H9 (cell line): ENCODE data around the gene ECE1. TPM values are rescaled to one million over a fixed set of nuclear protein-coding genes. Genes with fewer than 3 reads are reported as not detected.

Experiments used
- DNase-seq: peaks from one replicate; pipeline ENCODE4 v3.0.0-alpha.2; 2017
- H2AFZ ChIP-seq: one replicate; pipeline ENCODE4 v1.6.1; 2013; ENCODE audit warnings: mild to moderate bottlenecking, low read length, control low read depth, moderate library complexity
- H2AK5ac ChIP-seq: 2 replicates; pipeline ENCODE4 v1.6.1; 2013; ENCODE audit warnings: low read length, control low read depth, mixed read lengths; ENCODE audit not compliant: insufficient read length
- H2BK120ac ChIP-seq: one replicate; pipeline ENCODE4 v1.6.1; 2013; ENCODE audit warnings: low read depth, mild to moderate bottlenecking, low read length, control low read depth, inconsistent platforms; ENCODE audit not compliant: poor library complexity, severe bottlenecking
- H2BK12ac ChIP-seq: 2 replicates; pipeline ENCODE4 v1.6.1; 2013; ENCODE audit warnings: low read length, control low read depth, mixed read lengths, low read depth; ENCODE audit not compliant: insufficient read length
- H2BK15ac ChIP-seq: 2 replicates; pipeline ENCODE4 v1.6.1; 2013; ENCODE audit warnings: low read depth, low read length, control low read depth
- H2BK20ac ChIP-seq: one replicate; pipeline ENCODE4 v1.6.1; 2013; ENCODE audit warnings: low read depth, mild to moderate bottlenecking, low read length, control low read depth, inconsistent platforms; ENCODE audit not compliant: poor library complexity, severe bottlenecking
- H2BK5ac ChIP-seq: 2 replicates; pipeline ENCODE4 v1.6.1; 2013; ENCODE audit warnings: low read length, control low read depth, mixed read lengths; ENCODE audit not compliant: insufficient read length
- H3K14ac ChIP-seq: 2 replicates; pipeline ENCODE4 v1.6.1; 2013; ENCODE audit warnings: low read length, control low read depth; ENCODE audit not compliant: insufficient read depth
- H3K18ac ChIP-seq: 2 replicates; pipeline ENCODE4 v1.6.1; 2013; ENCODE audit warnings: low read depth, mild to moderate bottlenecking, mixed read lengths, low read length, control low read depth; ENCODE audit not compliant: insufficient read length
- H3K23ac ChIP-seq: 2 replicates; pipeline ENCODE4 v1.6.1; 2013; ENCODE audit warnings: low read length, control low read depth, mixed read lengths, low read depth; ENCODE audit not compliant: insufficient read length
- H3K23me2 ChIP-seq: 2 replicates; pipeline ENCODE4 v1.6.1; 2013; ENCODE audit warnings: low read depth, mild to moderate bottlenecking, mixed read lengths, low read length, control low read depth; ENCODE audit not compliant: insufficient read length, poor library complexity, severe bottlenecking
- H3K27ac ChIP-seq: 2 replicates; pipeline ENCODE4 v1.5.1; 2013; ENCODE audit warnings: low read length, control low read depth, mixed read lengths, low read depth; ENCODE audit not compliant: insufficient read length
- H3K27me3 ChIP-seq: 2 replicates; pipeline ENCODE4 v1.6.1; 2013; ENCODE audit warnings: low read length, control low read depth, inconsistent platforms; ENCODE audit not compliant: insufficient read depth
- H3K4ac ChIP-seq: 2 replicates; pipeline ENCODE4 v1.6.1; 2013; ENCODE audit warnings: low read depth, mild to moderate bottlenecking, control low read depth, inconsistent platforms, low read length, moderate library complexity
- H3K4me1 ChIP-seq: 2 replicates; pipeline ENCODE4 v1.6.1; 2013; ENCODE audit warnings: low read length, control low read depth, inconsistent platforms; ENCODE audit not compliant: insufficient read depth
- H3K4me2 ChIP-seq: 2 replicates; pipeline ENCODE4 v1.6.1; 2013; ENCODE audit warnings: low read length, control low read depth, mixed read lengths; ENCODE audit not compliant: insufficient read length, insufficient read depth
- H3K56ac ChIP-seq: 2 replicates; pipeline ENCODE4 v1.6.1; 2013; ENCODE audit warnings: low read depth, mild to moderate bottlenecking, mixed read lengths, low read length, control low read depth; ENCODE audit not compliant: insufficient read length
- H3K79me1 ChIP-seq: 2 replicates; pipeline ENCODE4 v1.6.1; 2013; ENCODE audit warnings: low read depth, mild to moderate bottlenecking, moderate library complexity, low read length, control low read depth, inconsistent platforms; ENCODE audit not compliant: insufficient read depth, poor library complexity, severe bottlenecking
- H3K79me2 ChIP-seq: 2 replicates; pipeline ENCODE4 v1.6.1; 2013; ENCODE audit warnings: low read length, control low read depth, inconsistent platforms; ENCODE audit not compliant: insufficient read depth
- H3K9ac ChIP-seq: 2 replicates; pipeline ENCODE4 v1.6.1; 2013; ENCODE audit warnings: low read length, control low read depth, mixed read lengths; ENCODE audit not compliant: insufficient read length; ENCODE audit errors: extremely low read depth
- H3K9me3 ChIP-seq: one replicate; pipeline ENCODE4 v1.6.1; 2013; ENCODE audit warnings: low read depth, low read length, inconsistent platforms; ENCODE audit not compliant: control insufficient read depth
- H3T11ph ChIP-seq: one replicate; pipeline ENCODE4 v1.6.1; 2013; ENCODE audit warnings: mild to moderate bottlenecking, low read length, control low read depth, inconsistent platforms
- H4K20me1 ChIP-seq: one replicate; pipeline ENCODE4 v1.6.1; 2013; ENCODE audit not compliant: control insufficient read depth, insufficient read length, insufficient read depth
- H4K5ac ChIP-seq: 2 replicates; pipeline ENCODE4 v1.6.1; 2013; ENCODE audit warnings: low read depth, mild to moderate bottlenecking, mixed read lengths, low read length, control low read depth; ENCODE audit not compliant: insufficient read length
- H4K8ac ChIP-seq: replicated peaks from 2 replicates; pipeline ENCODE4 v1.6.1; 2013; ENCODE audit warnings: low read length, control low read depth, mixed read lengths, low read depth; ENCODE audit not compliant: insufficient read length
- H4K91ac ChIP-seq: 2 replicates; pipeline ENCODE4 v1.6.1; 2013; ENCODE audit warnings: low read depth, mild to moderate bottlenecking, moderate library complexity, mixed read lengths, low read length, control low read depth; ENCODE audit not compliant: insufficient read length
- H3K27ac Mint-ChIP-seq, 3 experiments: 2 replicates in 2 of 3; 3 replicates in 1 of 3; pipeline ENCODE4 v1.8.0; 2020 to 2021; ENCODE audit warnings: mixed read lengths in 3 of 3, mild to moderate bottlenecking in 1 of 3, moderate library complexity in 1 of 3
- H3K27me3 Mint-ChIP-seq: 2 replicates; pipeline ENCODE4 v1.8.0; 2021; ENCODE audit warnings: low read depth, mild to moderate bottlenecking, moderate library complexity, mixed read lengths
- H3K36me3 Mint-ChIP-seq, 3 experiments: 2 replicates in 2 of 3; 3 replicates in 1 of 3; pipeline ENCODE4 v1.8.0; 2020 to 2021; ENCODE audit warnings: low read depth in 3 of 3, mixed read lengths in 3 of 3; ENCODE audit not compliant: insufficient read depth in 1 of 3
- H3K4me1 Mint-ChIP-seq, 2 experiments: 2 replicates each; pipeline ENCODE4 v1.8.0; 2020; ENCODE audit warnings: mixed read lengths in 2 of 2
- H3K4me3 Mint-ChIP-seq, 2 experiments: 2 replicates in 1 of 2; 3 replicates in 1 of 2; pipeline ENCODE4 v1.8.0; 2020 to 2021; ENCODE audit warnings: mild to moderate bottlenecking in 2 of 2, mixed read lengths in 2 of 2, moderate library complexity in 1 of 2
- H3K9me3 Mint-ChIP-seq, 2 experiments: 2 replicates in 1 of 2; 3 replicates in 1 of 2; pipeline ENCODE4 v1.8.0; 2020; ENCODE audit warnings: mild to moderate bottlenecking in 2 of 2, mixed read lengths in 2 of 2, moderate library complexity in 1 of 2
- WGBS: extraction: QIAGEN DNeasy Blood & Tissue Kit; methylation state at CpG from one replicate; pipeline ENCODE4 v1.1.7; 2013; ENCODE audit warnings: missing lambda C conversion rate, low lambda C conversion rate, mixed read lengths; ENCODE audit not compliant: insufficient read length; ENCODE audit errors: extremely low coverage; 5-methylcytosine and 5-hydroxymethylcytosine counted together
- total RNA-seq: library from RNA; stranded (reverse); gene quantifications from 2 replicates; pipeline ENCODE4 v1.2.1, GENCODE V29; 2021
- TF ChIP-seq, protein P1 (sequence below): fragments of 200-600 bp; sonication (generic); conservative IDR thresholded peaks from 3 replicates; pipeline ENCODE4 v1.8.0; 2021; ENCODE audit warnings: antibody characterized with exemption, mild to moderate bottlenecking

Gene ECE1
- total RNA-seq, 1 experiment from 2014 or later = 31.1 TPM

DNA sequence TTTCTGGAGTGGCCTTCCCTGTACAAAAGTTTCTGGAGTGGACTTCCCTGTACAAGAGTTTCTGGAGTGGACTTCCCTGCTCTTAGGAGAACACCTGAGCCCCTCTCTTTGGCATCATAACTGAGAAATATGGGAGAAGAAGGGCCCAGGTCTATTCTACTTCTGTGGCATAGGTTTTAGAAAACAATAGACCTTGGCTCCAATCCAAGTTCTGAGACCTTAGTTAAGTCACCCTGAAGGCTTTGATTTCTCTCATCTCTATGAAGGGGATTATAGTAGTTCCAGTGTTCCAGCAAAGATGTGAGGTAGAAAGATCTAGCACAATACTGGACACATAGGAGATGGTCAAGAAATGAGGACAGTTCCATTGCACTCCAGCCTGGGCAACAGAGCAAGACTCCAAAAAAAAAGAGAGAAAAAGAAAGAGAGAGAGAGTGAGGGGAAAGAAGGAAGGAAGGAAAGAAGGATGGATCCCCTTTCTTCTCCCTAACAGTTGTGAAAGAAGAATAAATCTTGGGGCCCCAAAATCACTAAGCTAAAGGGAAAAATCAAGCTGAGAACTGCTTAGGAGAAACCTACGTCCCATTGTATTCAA lies 100.3 kb downstream of the ECE1 start:
- no peak overlapping the region for H3K14ac ChIP-seq
- Mint-ChIP-seq H3K36me3 (no peaks in the 10 kb centered on the region), H3K27me3 (peaks cover 97% of the 10 kb centered on the region), H3K9me3 (peaks cover 1 to 8% of the 10 kb centered on the region in 2 experiments; a peak in 2 of 5 replicates), H3K27ac (no peak overlapping the region), H3K4me1 (peaks cover 0 to 2% of the 10 kb centered on the region in 2 experiments; a peak in 1 of 4 replicates), H3K4me3 (no peak overlapping the region; a peak in 1 of 5 replicates)
- H2BK5ac ChIP-seq = no peak overlapping the region
- H4K91ac ChIP-seq = no peak overlapping the region
- no peaks in the 10 kb centered on the region for H3K79me2 ChIP-seq
- H3K9me3 ChIP-seq = no peaks in the 10 kb centered on the region
- H2AFZ ChIP-seq = no peak overlapping the region
- no CpG with 5 or more reads among the region's 1 CpG for WGBS
- no peak overlapping the region for H4K8ac ChIP-seq
- no peaks in the 10 kb centered on the region for H3K4me1 ChIP-seq
- H2BK120ac ChIP-seq = no peak overlapping the region
- no peak overlapping the region for H3K23ac ChIP-seq
- H3K27me3 ChIP-seq = peaks cover 61% of the 10 kb centered on the region
- no peak overlapping the region for H2BK20ac ChIP-seq
- no peaks in the 10 kb centered on the region for H3K79me1 ChIP-seq
- no peak overlapping the region for H3T11ph ChIP-seq
- TF ChIP-seq, protein P1, sequence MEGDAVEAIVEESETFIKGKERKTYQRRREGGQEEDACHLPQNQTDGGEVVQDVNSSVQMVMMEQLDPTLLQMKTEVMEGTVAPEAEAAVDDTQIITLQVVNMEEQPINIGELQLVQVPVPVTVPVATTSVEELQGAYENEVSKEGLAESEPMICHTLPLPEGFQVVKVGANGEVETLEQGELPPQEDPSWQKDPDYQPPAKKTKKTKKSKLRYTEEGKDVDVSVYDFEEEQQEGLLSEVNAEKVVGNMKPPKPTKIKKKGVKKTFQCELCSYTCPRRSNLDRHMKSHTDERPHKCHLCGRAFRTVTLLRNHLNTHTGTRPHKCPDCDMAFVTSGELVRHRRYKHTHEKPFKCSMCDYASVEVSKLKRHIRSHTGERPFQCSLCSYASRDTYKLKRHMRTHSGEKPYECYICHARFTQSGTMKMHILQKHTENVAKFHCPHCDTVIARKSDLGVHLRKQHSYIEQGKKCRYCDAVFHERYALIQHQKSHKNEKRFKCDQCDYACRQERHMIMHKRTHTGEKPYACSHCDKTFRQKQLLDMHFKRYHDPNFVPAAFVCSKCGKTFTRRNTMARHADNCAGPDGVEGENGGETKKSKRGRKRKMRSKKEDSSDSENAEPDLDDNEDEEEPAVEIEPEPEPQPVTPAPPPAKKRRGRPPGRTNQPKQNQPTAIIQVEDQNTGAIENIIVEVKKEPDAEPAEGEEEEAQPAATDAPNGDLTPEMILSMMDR = no peak
- H3K18ac ChIP-seq = no peak overlapping the region
- no peak overlapping the region for H3K4me2 ChIP-seq
- H4K20me1 ChIP-seq = no peaks in the 10 kb centered on the region
- no peak for DNase-seq
- H3K27ac ChIP-seq = no peak overlapping the region
- no peak overlapping the region for H4K5ac ChIP-seq
- H3K4ac ChIP-seq = no peak overlapping the region
- H3K23me2 ChIP-seq = no peaks in the 10 kb centered on the region
- no peak overlapping the region for H2BK12ac ChIP-seq
- no peak overlapping the region for H3K9ac ChIP-seq
- no peak overlapping the region for H3K56ac ChIP-seq
- H2BK15ac ChIP-seq = no peak overlapping the region
- H2AK5ac ChIP-seq = no peak overlapping the region
